Activated CD8-positive, alpha-beta memory T cell treated with anti-CD3 and anti-CD28 coated beads for 36 hours (primary cell): ENCODE data around the gene MINK1. TPM values are rescaled to one million over a fixed set of nuclear protein-coding genes. Genes with fewer than 3 reads are reported as not detected.

Experiments used
- CTCF ChIA-PET: fragments of 350-600 bp; sonication (Branson Sonifier 250); formaldehyde crosslinking; loops from one replicate; lab custom pipeline; 2021; ENCODE audit warnings: antibody characterized with exemption; lab: Charles Lee
- POLR2A ChIA-PET: fragments of 350-600 bp; sonication (Branson Sonifier 250); formaldehyde crosslinking; loops from one replicate; lab custom pipeline; 2021; ENCODE audit warnings: antibody characterized with exemption; lab: Charles Lee
- total RNA-seq, 2 experiments: library from RNA; stranded (reverse); gene quantifications; one replicate each; pipeline ENCODE4 v1.2.3, GENCODE V29; 2021

The MINK1 gene
- total RNA-seq, 2 experiments from 2014 or later, result 46.8 to 48.5 TPM

DNA sequence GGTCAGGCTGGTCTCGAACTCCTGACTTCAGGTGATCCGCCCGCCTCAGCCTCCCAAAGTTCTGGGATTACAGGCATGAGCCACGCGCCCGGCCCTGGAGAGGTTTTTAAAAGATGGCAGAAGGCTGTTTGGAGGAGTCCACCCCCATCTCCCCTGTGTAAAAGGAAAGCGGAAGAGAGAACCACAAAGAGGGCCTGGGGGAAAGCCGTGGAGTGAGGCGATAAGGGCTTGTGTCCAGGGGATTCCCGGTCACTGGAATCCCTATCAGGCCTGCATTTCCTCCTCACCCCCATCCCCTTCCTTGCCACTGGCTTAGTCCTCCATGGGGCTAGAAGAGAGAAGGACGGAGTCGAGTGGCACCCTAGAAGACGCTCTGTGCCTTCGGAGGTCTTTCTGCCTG lies 98.8 kb downstream of the MINK1 start, which contains the start of gene GP1BA:
TSS of gene GP1BA (plus strand) at position 315 of the 400 bp plus-strand sequence. CDS start 328 bp downstream, outside the sequence.
- CTCF ChIA-PET, result no interaction called here

DNA sequence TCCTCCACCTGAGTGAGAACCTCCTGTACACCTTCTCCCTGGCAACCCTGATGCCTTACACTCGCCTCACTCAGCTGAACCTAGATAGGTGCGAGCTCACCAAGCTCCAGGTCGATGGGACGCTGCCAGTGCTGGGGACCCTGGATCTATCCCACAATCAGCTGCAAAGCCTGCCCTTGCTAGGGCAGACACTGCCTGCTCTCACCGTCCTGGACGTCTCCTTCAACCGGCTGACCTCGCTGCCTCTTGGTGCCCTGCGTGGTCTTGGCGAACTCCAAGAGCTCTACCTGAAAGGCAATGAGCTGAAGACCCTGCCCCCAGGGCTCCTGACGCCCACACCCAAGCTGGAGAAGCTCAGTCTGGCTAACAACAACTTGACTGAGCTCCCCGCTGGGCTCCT lies 99.6 kb downstream of the MINK1 start:
- POLR2A ChIA-PET, result interaction anchor here (0.5 to 0.9 kb wide), 3 partner anchors 9 to 131 kb away, joined by 3 to 5 read pairs (median 3); partner anchors contain the start of genes C17orf114 and SPAG7
- CTCF ChIA-PET, result no interaction called here

More for the DNA sequence above, 98.8 kb downstream of the MINK1 start, which contains the start of gene GP1BA:
- POLR2A ChIA-PET, result interaction anchor here (0.6 kb wide), 1 partner anchor 264 kb away, joined by 3 read pairs; no protein-coding TSS in a partner anchor

DNA sequence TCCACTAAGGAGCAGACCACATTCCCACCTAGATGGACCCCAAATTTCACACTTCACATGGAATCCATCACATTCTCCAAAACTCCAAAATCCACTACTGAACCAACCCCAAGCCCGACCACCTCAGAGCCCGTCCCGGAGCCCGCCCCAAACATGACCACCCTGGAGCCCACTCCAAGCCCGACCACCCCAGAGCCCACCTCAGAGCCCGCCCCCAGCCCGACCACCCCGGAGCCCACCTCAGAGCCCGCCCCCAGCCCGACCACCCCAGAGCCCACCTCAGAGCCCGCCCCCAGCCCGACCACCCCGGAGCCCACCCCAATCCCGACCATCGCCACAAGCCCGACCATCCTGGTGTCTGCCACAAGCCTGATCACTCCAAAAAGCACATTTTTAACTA lies 100.5 kb downstream of the MINK1 start:
- CTCF ChIA-PET, result no interaction called here
- POLR2A ChIA-PET, result no interaction called here

DNA sequence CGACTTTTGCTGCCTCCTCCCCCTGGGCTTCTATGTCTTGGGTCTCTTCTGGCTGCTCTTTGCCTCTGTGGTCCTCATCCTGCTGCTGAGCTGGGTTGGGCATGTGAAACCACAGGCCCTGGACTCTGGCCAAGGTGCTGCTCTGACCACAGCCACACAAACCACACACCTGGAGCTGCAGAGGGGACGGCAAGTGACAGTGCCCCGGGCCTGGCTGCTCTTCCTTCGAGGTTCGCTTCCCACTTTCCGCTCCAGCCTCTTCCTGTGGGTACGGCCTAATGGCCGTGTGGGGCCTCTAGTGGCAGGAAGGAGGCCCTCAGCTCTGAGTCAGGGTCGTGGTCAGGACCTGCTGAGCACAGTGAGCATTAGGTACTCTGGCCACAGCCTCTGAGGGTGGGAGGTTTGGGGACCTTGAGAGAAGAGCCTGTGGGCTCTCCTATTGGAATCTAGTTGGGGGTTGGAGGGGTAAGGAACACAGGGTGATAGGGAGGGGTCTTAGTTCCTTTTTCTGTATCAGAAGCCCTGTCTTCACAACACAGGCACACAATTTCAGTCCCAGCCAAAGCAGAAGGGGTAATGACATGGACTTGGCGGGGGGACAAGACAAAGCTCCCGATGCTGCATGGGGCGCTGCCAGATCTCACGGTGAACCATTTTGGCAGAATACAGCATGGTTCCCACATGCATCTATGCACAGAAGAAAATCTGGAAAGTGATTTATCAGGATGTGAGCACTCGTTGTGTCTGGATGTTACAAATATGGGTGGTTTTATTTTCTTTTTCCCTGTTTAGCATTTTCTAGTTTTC lies 101.2 kb downstream of the MINK1 start:
- CTCF ChIA-PET, result interaction anchor here (0.6 kb wide), 1 partner anchor 12 kb away, joined by 3 read pairs; no protein-coding TSS in a partner anchor
- POLR2A ChIA-PET, result interaction anchor here (0.6 kb wide), 1 partner anchor 1728 kb away, joined by 4 read pairs; no protein-coding TSS in a partner anchor

DNA sequence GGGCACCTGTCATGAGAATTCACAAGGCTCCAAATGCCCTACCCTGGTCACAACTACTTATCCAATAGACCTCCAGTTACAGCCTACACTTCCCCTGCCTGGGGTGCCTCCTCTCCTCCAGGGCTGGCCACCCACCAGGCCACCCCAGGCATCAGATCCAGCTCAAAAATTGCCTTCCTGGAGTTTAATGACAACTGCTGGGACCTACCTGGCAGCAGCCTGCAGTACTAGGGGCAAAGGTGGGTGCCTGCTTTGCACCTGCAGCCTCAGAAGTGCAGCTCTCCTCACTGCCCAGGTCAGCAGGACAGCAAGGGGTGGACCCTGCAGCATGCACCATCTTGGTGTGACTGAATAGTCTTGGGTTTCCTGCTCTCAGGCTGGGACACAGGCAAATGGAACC lies 102.5 kb downstream of the MINK1 start:
- CTCF ChIA-PET, result no interaction called here

DNA sequence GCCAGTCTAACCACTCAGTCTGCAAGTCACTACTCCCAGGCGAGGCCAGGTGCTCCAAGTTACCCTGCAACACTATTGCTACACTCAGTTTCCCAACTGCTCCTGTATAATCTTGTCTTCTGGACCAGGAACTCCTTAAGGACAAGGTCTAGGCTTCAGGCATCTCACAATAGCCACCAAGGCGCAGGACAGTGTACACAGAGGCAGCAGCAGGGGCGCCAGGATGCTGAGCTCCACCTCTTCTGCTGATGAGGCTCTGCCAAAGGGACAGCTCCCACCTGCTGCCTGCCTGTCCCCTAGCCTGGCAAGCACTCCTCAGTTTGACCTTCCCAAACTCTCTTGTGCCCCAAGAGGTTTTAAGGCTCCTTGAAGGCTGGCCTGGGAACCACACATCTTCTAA lies 103.3 kb downstream of the MINK1 start:
- ChIA-PET CTCF (interaction anchor here (0.8 kb wide), 1 partner anchor 444 kb away, joined by 3 read pairs; no protein-coding TSS in a partner anchor), POLR2A (no interaction called here)

More for the DNA sequence above, 102.5 kb downstream of the MINK1 start:
- POLR2A ChIA-PET, result no interaction called here

DNA sequence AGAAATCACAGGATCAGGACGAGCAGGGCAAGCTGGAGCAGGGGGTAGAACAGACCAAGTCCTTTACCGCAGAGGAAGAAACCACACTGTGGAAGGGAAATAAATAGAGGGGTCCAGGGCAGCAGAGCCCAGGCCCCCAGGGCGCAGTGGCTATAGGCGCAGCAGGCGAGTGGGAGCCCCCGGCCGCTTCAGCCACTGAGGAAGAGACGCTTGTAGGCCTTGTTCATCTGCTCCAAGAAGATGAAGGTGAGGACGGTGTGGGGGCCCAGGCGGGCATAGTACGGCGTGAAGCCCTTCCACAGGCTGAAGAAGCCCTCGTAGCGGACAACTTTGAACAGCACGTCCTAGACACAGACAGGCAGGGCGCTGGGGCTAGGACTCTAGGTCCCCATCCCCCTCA lies 104.4 kb downstream of the MINK1 start:
- CTCF ChIA-PET, result no interaction called here
- POLR2A ChIA-PET, result no interaction called here

DNA sequence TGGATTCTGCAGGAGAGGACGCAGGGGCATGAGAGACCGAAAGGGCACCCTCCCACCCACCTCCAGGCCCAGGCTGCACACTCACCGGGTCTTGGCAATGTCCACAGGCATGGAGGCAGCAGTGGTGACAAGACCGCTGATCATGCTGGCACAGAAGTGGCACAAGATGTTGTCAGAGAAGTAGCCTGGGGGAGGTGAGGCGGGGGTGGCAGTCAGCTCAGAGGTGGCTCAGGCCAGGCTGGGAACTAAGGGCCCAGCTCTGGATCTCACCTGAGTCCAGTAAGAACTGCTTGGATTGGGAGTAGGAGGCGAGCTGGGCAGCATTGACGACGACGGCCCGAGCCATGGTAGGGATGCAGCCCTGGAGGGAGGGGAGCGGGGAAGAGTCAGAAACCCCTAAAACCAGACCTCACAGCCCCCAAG lies 104.9 kb downstream of the MINK1 start:
- POLR2A ChIA-PET, result no interaction called here

DNA sequence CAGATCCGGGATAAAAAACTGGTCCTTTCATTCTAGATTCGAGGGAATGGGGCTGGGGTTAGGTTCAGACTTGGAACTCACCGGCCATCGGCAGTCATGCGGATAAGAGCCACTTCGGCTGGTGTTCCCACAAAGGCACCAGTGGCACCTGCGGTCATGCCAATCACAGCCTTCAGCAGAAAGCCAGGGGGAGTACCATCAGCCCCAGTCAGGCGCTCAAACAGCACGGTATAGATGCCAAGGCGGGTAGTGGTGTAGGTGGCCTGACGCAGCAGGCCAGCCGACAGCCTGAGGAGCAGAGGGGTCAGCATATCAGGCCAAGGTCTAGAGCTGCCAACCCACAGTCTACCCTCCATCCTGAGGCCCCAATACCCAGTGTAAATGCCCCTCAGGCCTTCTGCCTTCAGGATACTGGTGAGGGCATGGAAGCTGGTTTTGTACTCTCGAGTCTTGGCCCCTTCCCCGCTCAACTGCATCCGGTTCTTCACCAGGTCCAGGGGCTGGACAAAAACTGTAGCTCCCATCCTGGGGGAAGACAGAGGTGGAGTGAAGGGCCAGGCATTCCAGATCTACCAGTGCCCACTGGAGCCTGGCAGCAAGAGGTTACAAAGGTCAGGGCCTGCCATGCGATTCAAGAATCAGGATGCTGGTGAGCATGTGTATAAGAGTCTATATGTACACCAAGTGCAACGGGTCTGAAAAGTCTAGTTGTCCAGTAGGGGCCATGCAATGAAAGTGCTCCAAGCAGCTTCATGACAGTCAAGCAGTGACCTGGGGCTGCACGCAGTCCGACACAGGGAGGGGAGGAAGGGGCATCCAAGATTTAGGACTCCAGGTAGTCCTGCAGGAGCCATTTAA lies 105.8 kb downstream of the MINK1 start:
- POLR2A ChIA-PET, result interaction anchor here (0.6 to 2.8 kb wide), 6 partner anchors 10 to 56 kb away, joined by 3 to 33 read pairs (median 5); partner anchors contain the start of genes C17orf107, PFN1 and SPAG7
- CTCF ChIA-PET, result interaction anchor here (1.0 to 3.4 kb wide), 4 partner anchors 29 to 40 kb away, joined by 4 to 14 read pairs (median 8); partner anchors contain the start of genes C17orf107, CHRNE and SPAG7

More for the DNA sequence above, 104.9 kb downstream of the MINK1 start:
- CTCF ChIA-PET, result interaction anchor here (3.4 kb wide), 1 partner anchor 35 kb away, joined by 12 read pairs; the partner anchor contains the start of gene CHRNE

DNA sequence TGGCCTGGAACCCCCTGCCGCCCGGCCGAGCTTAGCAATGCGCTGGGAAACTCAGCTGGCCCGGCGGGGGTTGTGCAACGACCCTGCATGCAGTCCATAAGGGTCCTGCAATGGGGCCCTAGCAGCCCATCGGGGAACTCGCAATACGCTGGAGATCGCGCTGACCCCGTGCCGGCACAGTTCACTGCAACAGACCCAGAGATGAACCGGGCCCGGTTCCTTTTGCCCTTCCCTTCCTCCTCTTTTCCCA lies 106.3 kb downstream of the MINK1 start:
- POLR2A ChIA-PET, result interaction anchor here (0.6 to 2.8 kb wide), 8 partner anchors 10 to 600 kb away, joined by 3 to 33 read pairs (median 4); partner anchors contain the start of genes C17orf107, PFN1 and SPAG7
- CTCF ChIA-PET, result interaction anchor here (1.0 to 3.4 kb wide), 6 partner anchors 9 to 46 kb away, joined by 3 to 14 read pairs (median 5); partner anchors contain the start of genes C17orf107, CHRNE, PFN1 and SPAG7

DNA sequence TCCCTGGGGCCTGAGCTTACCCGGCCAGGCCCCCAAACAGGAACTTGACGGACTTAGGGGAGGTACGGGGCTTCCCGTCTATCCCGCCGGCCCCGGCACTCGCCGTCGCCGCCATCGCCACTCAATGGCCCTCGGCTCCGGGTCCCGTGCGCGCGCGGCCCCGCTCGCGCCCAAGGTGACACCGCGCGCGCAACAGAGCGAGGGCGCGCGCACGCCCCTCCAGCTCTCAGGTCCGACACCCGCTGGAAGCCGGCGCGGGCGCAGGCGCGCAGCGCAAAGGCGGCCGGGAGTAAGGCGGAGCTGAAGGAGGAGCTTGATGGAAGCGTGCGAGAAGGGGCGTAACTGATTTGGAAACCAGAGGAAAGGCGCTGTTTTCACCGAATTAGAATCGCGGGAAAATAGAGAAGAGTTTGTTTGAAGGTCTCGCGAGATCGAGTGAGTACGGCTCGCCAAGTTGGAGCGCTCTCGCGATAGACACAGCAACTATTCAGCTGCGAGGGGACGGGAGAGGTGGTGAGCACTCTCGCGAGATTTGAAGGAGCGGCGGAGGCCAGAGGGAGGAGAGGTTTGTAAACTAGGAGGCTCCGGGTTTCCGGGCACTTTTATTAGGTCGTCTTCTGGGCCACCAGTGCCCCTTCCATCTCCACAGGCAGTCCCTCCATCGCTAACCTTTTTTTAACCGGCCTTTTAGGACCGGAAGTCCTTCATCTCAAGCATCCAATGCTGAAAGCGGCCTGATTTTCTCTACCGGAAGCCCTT lies 106.8 kb downstream of the MINK1 start, which contains the start of the genes RNF167 and SLC25A11:
TSS of gene RNF167 (plus strand) at position 473 of the 759 bp plus-strand sequence. CDS start 642 bp downstream, outside the sequence.
TSS of gene SLC25A11 (minus strand) at position 251 of the 759 bp plus-strand sequence. CDS start at position 115, 136 bp downstream.
- ChIA-PET CTCF (interaction anchor here (0.9 to 3.4 kb wide), 8 partner anchors 9 to 46 kb away, joined by 3 to 14 read pairs (median 4); partner anchors contain the start of genes C17orf107, CHRNE, ENO3 and PFN1), POLR2A (interaction anchor here (0.6 to 2.8 kb wide), 7 partner anchors 9 to 600 kb away, joined by 3 to 33 read pairs (median 4); partner anchors contain the start of genes C17orf107, KIF1C, PFN1 and SPAG7)

DNA sequence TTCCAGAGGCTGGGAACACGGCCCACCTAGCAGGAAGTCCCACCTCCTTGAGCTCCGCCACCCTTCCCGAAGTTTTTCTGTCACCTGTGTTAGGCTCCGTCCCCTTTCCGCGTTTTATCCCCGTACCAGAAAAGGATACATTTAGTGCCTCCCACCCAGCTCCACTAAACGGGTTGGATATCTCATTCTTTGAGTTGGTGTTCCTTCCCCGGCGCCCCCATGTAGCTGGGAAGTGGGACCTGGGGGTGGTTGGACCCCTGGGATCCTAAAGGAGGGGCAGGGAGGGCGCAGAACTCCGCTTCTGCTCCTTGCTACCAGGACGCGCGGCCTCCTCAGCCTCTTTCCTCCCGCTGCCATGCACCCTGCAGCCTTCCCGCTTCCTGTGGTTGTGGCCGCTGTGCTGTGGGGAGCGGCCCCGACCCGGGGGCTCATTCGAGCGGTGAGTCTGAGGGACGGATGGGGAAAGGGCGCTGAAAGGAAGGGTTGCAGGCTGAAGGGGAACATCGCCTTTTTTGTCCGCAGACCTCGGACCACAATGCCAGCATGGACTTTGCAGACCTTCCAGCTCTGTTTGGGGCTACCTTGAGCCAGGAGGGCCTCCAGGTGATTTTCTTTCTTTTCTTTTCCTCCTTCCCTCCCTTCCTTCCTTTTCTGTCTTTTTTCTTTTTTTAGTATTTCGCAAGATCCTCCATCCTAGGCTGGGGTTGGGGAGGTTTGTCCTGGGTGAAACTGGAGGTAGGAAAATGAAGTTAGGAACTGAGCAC lies 107.6 kb downstream of the MINK1 start:
- CTCF ChIA-PET, result interaction anchor here (0.9 to 3.4 kb wide), 8 partner anchors 8 to 45 kb away, joined by 3 to 14 read pairs (median 4); partner anchors contain the start of genes C17orf107, CHRNE, ENO3 and PFN1
- POLR2A ChIA-PET, result interaction anchor here (1.1 to 2.8 kb wide), 5 partner anchors 8 to 57 kb away, joined by 4 to 33 read pairs (median 6); partner anchors contain the start of genes C17orf107, KIF1C, PFN1 and SPAG7

DNA sequence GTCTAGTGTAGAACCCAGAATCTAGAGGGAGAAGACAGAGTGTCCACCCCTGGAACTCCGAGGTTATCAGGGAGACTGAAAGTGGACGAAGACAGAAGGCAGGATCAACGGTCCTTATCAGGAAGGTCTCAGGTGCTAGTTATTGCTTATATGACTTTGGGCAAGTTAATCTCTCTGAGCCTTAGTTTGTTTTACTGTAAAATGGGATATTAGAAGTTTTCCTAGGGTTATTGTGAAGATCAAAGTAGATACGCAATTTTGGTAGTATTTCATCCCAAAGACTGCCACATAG lies 108.1 kb downstream of the MINK1 start:
- ChIA-PET POLR2A (no interaction called here), CTCF (interaction anchor here (1.7 to 3.4 kb wide), 3 partner anchors 9 to 38 kb away, joined by 4 to 14 read pairs (median 12); partner anchors contain the start of genes CHRNE, ENO3 and SPAG7)

DNA sequence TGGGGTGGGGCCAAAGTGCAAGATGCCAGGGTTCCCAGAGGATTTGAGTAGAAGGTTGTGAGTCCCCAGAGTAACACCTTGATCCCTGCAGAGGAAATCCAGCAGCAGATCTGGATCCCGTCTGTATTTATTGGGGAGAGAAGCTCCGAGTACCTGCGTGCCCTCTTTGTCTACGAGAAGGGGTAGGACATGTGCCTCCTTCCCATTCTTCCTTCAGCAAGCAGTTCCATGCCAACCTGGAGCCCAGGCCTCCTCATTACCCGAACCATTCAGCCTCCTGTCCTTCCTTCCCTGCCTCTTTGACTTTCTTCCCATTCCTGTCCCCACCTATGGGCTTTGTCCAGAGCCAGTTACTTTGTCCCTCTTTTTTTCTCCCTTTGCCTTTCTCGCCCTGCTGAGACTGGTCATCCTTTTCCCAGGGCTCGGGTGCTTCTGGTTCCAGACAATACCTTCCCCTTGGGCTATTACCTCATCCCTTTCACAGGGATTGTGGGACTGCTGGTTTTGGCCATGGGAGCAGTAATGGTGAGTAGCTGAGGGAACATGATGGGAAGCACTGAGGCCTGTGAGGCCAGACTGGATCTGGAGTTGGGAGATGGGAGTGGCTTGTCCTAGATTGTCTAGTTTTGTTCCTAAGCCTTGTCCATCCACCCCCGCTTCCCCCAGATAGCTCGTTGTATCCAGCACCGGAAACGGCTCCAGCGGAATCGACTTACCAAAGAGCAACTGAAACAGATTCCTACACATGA lies 109.8 kb downstream of the MINK1 start:
- POLR2A ChIA-PET, result interaction anchor here (13.5 kb wide), 1 partner anchor 26 kb away, joined by 214 read pairs; the partner anchor contains the start of gene SPAG7
- CTCF ChIA-PET, result interaction anchor here (0.8 kb wide), 1 partner anchor 34 kb away, joined by 3 read pairs; no protein-coding TSS in a partner anchor

DNA sequence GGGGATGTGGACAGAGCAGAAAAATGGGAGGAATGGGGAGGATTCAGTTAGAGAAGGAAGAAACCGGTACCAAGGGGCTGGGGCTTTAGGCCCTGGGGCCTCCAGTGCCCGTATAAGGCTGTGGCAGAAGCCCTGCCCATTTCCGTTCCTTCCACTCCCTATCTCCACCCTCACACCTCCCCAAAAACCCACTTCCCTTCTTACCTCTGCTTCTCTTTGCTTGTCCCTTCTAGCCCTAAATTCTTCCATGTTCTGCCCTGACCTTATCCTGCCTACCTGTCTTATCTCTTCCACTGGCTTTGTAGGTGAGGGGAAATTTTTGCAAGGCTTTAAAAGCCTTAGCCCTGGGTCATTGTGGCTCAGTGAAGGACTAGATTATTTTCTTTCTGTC lies 111.0 kb downstream of the MINK1 start:
- CTCF ChIA-PET, result interaction anchor here (0.9 kb wide), 1 partner anchor 25 kb away, joined by 3 read pairs; no protein-coding TSS in a partner anchor

More for the DNA sequence above, 111.0 kb downstream of the MINK1 start:
- POLR2A ChIA-PET, result interaction anchor here (13.5 kb wide), 1 partner anchor 24 kb away, joined by 214 read pairs; the partner anchor contains the start of gene SPAG7
